ENCODE measurements around the gene ERBB3. TPM values are rescaled to one million over a fixed set of nuclear protein-coding genes. Genes with fewer than 3 reads are reported as not detected.
A peak's percentile ranks its signal among the peaks of the same experiment; 100 is the strongest.

ERBB3 gene
- total RNA-seq, 1 experiment from 2014 or later, result 170 TPM

GRCh38 chr12:56104109-56104814 is 24.3 kb downstream of the ERBB3 start, which contains the start of gene PA2G4:
Gene PA2G4, plus strand, starts transcription at chr12:56104559. Its CDS starts 179 bp downstream, at chr12:56104738.
- Mint-ChIP-seq H3K4me1 (ENCODE audit: low read depth, unreplicated experiment) (peaks cover 21% of the 10 kb centered on the region), H3K27me3 (ENCODE audit: unreplicated experiment) (no peaks in the 10 kb centered on the region), H3K4me3 (ENCODE audit: low read depth, unreplicated experiment) (peak within 1 kb of the TSS; percentile 96), H3K36me3 (ENCODE audit: insufficient read depth, unreplicated experiment) (peaks cover 94% of the 10 kb centered on the region), H3K27ac (ENCODE audit: unreplicated experiment) (peak within 1 kb of the TSS; percentile 95), H3K9me3 (ENCODE audit: low read depth, unreplicated experiment) (no peaks in the 10 kb centered on the region)
- no TSS peak for BruUV-seq (replicated peaks)
- peak; percentile 99 for DNase-seq
- CTCF ChIA-PET, result interaction anchor here (0.6 to 2.1 kb wide), 13 partner anchors 12 to 533 kb away, joined by 3 to 23 read pairs (median 4); partner anchors contain the start of genes ERBB3, RAB5B, SMARCC2 and ZC3H10
- intact Hi-C loops (cut with micrococcal nuclease; ENCODE audit: unreplicated experiment), result loop anchor here (2.0 to 5.0 kb wide), 2 partner anchors 57 to 367 kb away; no protein-coding TSS in a partner anchor
- TF ChIP-seq CTCF (IDR thresholded peaks at IDR 0.05; ENCODE audit: unreplicated experiment), result no peak

- Mint-ChIP-seq H3K4me1 (ENCODE audit: low read depth, unreplicated experiment) (peaks cover 21% of the 10 kb centered on the region), H3K4me3 (ENCODE audit: low read depth, unreplicated experiment) (peak overlapping the region; percentile 96), H3K36me3 (ENCODE audit: insufficient read depth, unreplicated experiment) (peaks cover 94% of the 10 kb centered on the region), H3K27ac (ENCODE audit: unreplicated experiment) (peak overlapping the region; percentile 95), H3K27me3 (ENCODE audit: unreplicated experiment) (no peaks in the 10 kb centered on the region), H3K9me3 (ENCODE audit: low read depth, unreplicated experiment) (no peaks in the 10 kb centered on the region)
- CTCF ChIA-PET, result interaction anchor here (0.6 to 2.1 kb wide), 7 partner anchors 11 to 532 kb away, joined by 3 to 23 read pairs (median 4); partner anchors contain the start of genes ERBB3 and ZC3H10
- no TSS peak for BruUV-seq (replicated peaks)
- peak; percentile 41 for DNase-seq
- no peak for TF ChIP-seq CTCF (IDR thresholded peaks at IDR 0.05; ENCODE audit: unreplicated experiment)
- intact Hi-C loops (cut with micrococcal nuclease; ENCODE audit: unreplicated experiment), result loop anchor here (1.0 to 5.0 kb wide), 3 partner anchors 27 to 368 kb away; no protein-coding TSS in a partner anchor
Observed at GRCh38 chr12:56104815-56105608, 25.0 kb downstream of the ERBB3 start.

- no peaks in the 10 kb centered on the region for H3K27me3 Mint-ChIP-seq (ENCODE audit: unreplicated experiment)
- peak overlapping the region; percentile 96 for H3K4me3 Mint-ChIP-seq (ENCODE audit: low read depth, unreplicated experiment)
- H3K27ac Mint-ChIP-seq (ENCODE audit: unreplicated experiment), result peak overlapping the region; percentile 95
- BruUV-seq (replicated peaks), result no TSS peak
- H3K4me1 Mint-ChIP-seq (ENCODE audit: low read depth, unreplicated experiment), result peaks cover 21% of the 10 kb centered on the region
- no peak for DNase-seq
- CTCF ChIA-PET, result interaction anchor here (1.0 to 2.1 kb wide), 3 partner anchors 13 to 26 kb away, joined by 3 to 23 read pairs (median 3); partner anchors contain the start of genes ERBB3 and ZC3H10
- H3K9me3 Mint-ChIP-seq (ENCODE audit: low read depth, unreplicated experiment), result no peaks in the 10 kb centered on the region
- intact Hi-C loops (cut with micrococcal nuclease; ENCODE audit: unreplicated experiment), result loop anchor here (1.0 to 2.0 kb wide), 2 partner anchors 27 to 59 kb away; no protein-coding TSS in a partner anchor
- peaks cover 94% of the 10 kb centered on the region for H3K36me3 Mint-ChIP-seq (ENCODE audit: insufficient read depth, unreplicated experiment)
- TF ChIP-seq CTCF (IDR thresholded peaks at IDR 0.05; ENCODE audit: unreplicated experiment), result no peak
Observed at GRCh38 chr12:56105609-56105902, 25.6 kb downstream of the ERBB3 start.

- peaks cover 91% of the 10 kb centered on the region for H3K36me3 Mint-ChIP-seq (ENCODE audit: insufficient read depth, unreplicated experiment)
- no peak for TF ChIP-seq CTCF (IDR thresholded peaks at IDR 0.05; ENCODE audit: unreplicated experiment)
- CTCF ChIA-PET, result interaction anchor here (1.0 kb wide), 1 partner anchor 11 kb away, joined by 3 read pairs; the partner anchor contains the start of gene ZC3H10
- no peaks in the 10 kb centered on the region for H3K9me3 Mint-ChIP-seq (ENCODE audit: low read depth, unreplicated experiment)
- no peaks in the 10 kb centered on the region for H3K27me3 Mint-ChIP-seq (ENCODE audit: unreplicated experiment)
- no TSS peak for BruUV-seq (replicated peaks)
- H3K27ac Mint-ChIP-seq (ENCODE audit: unreplicated experiment), result no peak overlapping the region
- H3K4me3 Mint-ChIP-seq (ENCODE audit: low read depth, unreplicated experiment), result peak overlapping the region; percentile 96
- no peak for DNase-seq
- intact Hi-C loops (cut with micrococcal nuclease; ENCODE audit: unreplicated experiment), result no loop called here
- H3K4me1 Mint-ChIP-seq (ENCODE audit: low read depth, unreplicated experiment), result peaks cover 21% of the 10 kb centered on the region
Observed at GRCh38 chr12:56107242-56107641, 27.3 kb downstream of the ERBB3 start.
